ENCODE results near the gene MFN2. TPM values are rescaled to one million over a fixed set of nuclear protein-coding genes. Genes with fewer than 3 reads are reported as not detected.

The MFN2 gene
- total RNA-seq, 2 donors from 2014 or later: 442 to 451 TPM

DNA sequence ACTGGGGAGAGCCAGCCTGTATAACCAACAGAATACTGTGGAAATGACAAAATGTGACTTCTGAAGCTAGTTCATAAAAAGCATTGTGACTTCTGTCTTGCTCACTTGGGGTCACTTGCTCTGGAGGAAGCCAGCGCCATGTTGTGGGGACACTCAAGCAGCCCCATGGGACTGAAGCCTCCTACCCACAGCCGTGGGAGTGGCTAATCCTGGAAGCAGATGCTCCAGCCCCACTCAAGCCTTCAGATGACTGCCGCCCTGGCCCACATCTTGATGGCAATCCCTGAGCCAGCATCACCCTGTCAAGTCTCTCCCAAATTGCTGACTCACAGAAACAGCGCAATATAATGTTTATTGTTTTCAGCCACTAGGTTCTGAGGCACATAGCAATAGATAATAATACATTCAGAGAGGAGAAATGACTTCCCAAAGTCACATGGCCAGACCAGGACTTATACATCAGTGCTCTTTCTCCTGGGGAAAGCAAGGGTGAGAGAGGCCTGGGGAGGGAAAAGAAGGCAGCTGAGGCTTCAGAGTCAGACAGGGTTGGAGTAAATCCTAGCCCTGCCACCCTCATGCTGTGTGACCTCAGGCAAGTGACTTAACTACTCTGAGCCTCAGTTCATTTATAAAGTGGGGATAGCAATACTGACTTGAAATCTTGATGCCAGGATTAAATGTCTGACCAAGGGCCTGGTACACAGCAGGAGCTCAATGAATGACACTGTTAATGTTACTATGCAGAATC is 77.9 kb downstream of the MFN2 start:
- no peak for ATAC-seq
- intact Hi-C loops (cut with DNase I): no loop called here
- no peak for DNase-seq

DNA sequence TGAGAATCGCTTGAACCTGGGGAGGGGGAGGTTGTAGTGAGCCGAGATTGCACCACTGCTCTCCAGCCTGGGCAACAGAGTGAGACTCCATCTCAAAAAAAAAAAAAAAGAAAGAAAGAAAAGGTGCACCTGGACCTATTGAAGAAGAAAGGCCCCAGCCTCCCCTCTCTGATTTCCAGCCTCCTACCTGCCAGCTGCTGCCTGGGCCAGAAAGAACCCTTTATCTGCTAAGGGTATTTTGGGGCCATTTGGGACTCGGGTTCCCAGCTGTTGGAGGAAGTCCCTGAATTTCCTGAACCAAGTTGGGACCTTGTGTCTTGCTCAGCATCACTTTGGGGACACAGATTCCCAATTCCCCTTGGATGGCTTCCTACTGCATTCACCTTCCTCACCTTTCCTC is 79.0 kb downstream of the MFN2 start:
- intact Hi-C loops (cut with DNase I): no loop called here
- DNase-seq (no peak), ATAC-seq (no peak)

DNA sequence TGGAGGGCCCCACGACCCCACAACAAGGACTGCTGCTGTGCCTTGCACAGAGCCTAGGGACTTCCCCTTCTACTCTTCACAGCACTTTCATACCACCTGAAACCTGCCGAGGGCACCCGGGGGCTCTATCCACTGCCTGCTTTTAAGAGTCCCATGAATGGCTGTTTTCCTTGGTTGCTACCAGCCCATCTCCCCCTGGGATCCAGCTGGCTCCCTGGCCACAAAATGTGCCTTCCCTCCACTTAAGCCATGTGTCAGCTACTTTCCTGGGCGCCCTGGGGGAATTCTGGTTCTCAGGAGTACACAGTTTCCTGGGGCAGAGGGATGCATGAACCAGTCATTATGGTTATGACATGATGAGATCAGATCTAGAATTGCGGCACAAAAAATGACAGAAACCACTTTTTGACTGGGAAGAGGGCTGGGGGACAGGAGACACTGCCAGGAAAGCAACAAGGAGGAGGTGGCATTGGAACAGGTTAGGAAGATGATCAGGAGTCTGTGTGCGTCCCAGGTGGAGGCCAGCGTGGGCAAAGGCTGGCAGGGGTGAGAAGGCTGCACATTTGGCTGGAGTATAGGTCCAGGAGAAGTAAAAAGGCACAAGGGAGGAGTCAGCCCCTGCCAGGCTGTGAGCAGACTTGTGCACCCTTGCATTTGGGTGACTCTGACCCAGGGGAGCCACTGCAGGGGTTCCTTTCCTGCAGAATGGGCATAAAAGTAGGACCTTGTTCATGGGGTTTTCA is 79.6 kb downstream of the MFN2 start:
- DNase-seq: no peak
- ATAC-seq: no peak
- intact Hi-C loops (cut with DNase I): no loop called here

DNA sequence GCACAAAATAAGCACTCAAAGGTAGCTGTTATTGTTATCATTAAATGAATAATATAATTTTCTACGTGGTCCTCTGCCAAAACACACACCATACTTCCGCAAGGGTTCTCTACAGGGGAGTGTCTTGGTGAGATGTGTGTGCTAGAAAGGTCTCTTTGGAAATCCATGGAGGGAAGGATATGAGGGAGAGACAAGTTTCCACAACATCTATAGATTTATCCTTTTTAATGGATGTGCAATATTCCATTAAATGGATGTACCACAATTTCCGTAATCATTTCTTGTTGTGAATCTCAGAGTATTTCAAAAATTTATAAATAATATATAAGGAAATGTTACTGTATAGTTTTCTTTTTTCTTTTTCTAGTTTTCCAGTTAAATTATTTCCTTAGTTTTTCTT is 80.3 kb downstream of the MFN2 start:
- intact Hi-C loops (cut with DNase I): no loop called here
- no peak for ATAC-seq

More for the DNA sequence above, 80.3 kb downstream of the MFN2 start:
- DNase-seq: no peak

Small RNAs within 50 kb of the gene (microRNA-seq; reads per million reads assigned to microRNA genes)
- 0 to 0.54 reads per million in 2 donors for gene MIR6729

Other genes with a start within 250 kb of the MFN2 start
- gene AGTRAP, start 244.3 kb upstream of the MFN2 start, total RNA-seq: 10 to 100 TPM; 25.4 to 25.7 TPM
- gene C1orf167, start 218.3 kb upstream of the MFN2 start, total RNA-seq: 1 to 10 TPM; 1.2 to 1.3 TPM
- 10 to 100 TPM; 40.1 to 64.3 TPM for gene MTHFR, start 174.5 kb upstream of the MFN2 start, total RNA-seq
- gene CLCN6, start 174.3 kb upstream of the MFN2 start, total RNA-seq: 10 to 100 TPM; 32.1 to 49.0 TPM
- over 10,000 TPM; 22,081 to 58,150 TPM for gene NPPA, start 132.7 kb upstream of the MFN2 start, total RNA-seq
- gene NPPB, start 121.5 kb upstream of the MFN2 start, total RNA-seq: 1,000 to 10,000 TPM in 1 of 2 donors, 100 to 1,000 TPM in 1; 368 to 4,414 TPM
- gene KIAA2013, start 54.0 kb upstream of the MFN2 start, total RNA-seq: 10 to 100 TPM; 31.2 to 36.2 TPM
- 10 to 100 TPM; 70.3 to 83.7 TPM for gene PLOD1, start 45.7 kb upstream of the MFN2 start, total RNA-seq
- gene MIIP, start 39.1 kb downstream of the MFN2 start, total RNA-seq: 10 to 100 TPM; 18.3 to 20.3 TPM
- 1 to 10 TPM; 2.2 to 3.3 TPM for gene TNFRSF8, start 82.9 kb downstream of the MFN2 start, total RNA-seq
- 10 to 100 TPM; 28.3 to 28.5 TPM for gene TNFRSF1B, start 186.5 kb downstream of the MFN2 start, total RNA-seq
- gene VPS13D, start 249.6 kb downstream of the MFN2 start, total RNA-seq: 10 to 100 TPM; 43.1 to 50.6 TPM

Data from left cardiac atrium (tissue), 4 donors.